SK-N-SH treated with all-trans-retinoic acid at 6 μM for 48 hours (cell line): ENCODE results near the gene RETREG3.

ENCODE experiments used
- ZC3H10 ChIP-seq: fragments of 250-450 bp; sonication (Bioruptor Pico); IDR thresholded peaks from 2 replicates; pipeline ENCODE4 v1.5.1; 2021; ENCODE audit warnings: mild to moderate bottlenecking, moderate library complexity
- TF ChIP-seq, protein P1 (sequence below): fragments of 250-450 bp; sonication (Bioruptor Pico); IDR thresholded peaks from 2 replicates; pipeline ENCODE4 v1.8.0; 2021; ENCODE audit warnings: low read depth, mild to moderate bottlenecking, moderate library complexity, borderline replicate concordance

RETREG3 gene

GRCh38 chr17:42530952-42531454 is 78.2 kb downstream of the RETREG3 start (continued):
- TF ChIP-seq, protein P1, sequence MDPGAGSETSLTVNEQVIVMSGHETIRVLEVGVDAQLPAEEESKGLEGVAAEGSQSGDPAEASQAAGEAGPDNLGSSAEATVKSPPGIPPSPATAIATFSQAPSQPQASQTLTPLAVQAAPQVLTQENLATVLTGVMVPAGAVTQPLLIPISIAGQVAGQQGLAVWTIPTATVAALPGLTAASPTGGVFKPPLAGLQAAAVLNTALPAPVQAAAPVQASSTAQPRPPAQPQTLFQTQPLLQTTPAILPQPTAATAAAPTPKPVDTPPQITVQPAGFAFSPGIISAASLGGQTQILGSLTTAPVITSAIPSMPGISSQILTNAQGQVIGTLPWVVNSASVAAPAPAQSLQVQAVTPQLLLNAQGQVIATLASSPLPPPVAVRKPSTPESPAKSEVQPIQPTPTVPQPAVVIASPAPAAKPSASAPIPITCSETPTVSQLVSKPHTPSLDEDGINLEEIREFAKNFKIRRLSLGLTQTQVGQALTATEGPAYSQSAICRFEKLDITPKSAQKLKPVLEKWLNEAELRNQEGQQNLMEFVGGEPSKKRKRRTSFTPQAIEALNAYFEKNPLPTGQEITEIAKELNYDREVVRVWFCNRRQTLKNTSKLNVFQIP (CRISPR knock-in tag): no peak
- no peak for TF ChIP-seq ZC3H10 (CRISPR knock-in tag)
